Esophagus muscularis mucosa (tissue), 3 donors: ENCODE results near the gene GET3.

Source experiments
- CTCF ChIP-seq, 3 experiments: fragments of 200-600 bp in 2 of 3; fragments of 450-650 bp in 1 of 3; sonication (generic) in 2 of 3; IDR thresholded peaks; one replicate each; pipeline ENCODE4 v1.5.1; 2017 to 2019; ENCODE audit warnings: antibody characterized with exemption in 3 of 3, mild to moderate bottlenecking in 2 of 3, moderate library complexity in 1 of 3
- POLR2A ChIP-seq: fragments of 450-650 bp; IDR thresholded peaks from one replicate; pipeline ENCODE4 v1.6.1; 2017; ENCODE audit warnings: antibody characterized with exemption, moderate library complexity, mild to moderate bottlenecking, low read depth
- POLR2AphosphoS5 ChIP-seq, 2 donors: sonication (generic); formaldehyde crosslinking; IDR thresholded peaks; one replicate each; pipeline ENCODE4 v1.6.1; 2017; ENCODE audit warnings: antibody characterized with exemption in 2 of 2

DNA sequence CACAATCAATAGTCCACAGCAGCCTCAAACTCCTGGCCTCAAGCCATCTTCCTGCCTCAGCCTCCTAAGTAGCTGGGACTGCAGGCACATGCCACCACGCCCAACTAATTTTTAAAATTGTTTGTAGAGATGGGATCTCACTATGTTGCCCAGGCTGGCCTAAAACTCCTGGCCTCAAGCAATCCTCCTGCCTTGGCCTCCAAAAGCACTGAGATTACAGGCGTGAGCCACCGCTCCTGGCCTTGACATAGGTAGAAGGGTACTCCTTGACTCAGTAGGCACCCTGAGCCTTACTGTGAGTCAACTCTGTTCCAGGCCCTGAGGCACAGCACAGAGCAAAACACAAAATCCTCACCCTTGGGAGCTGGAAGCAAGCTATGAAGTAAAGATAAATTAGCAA lies 21.4 kb upstream of the GET3 start:
- no peak for TF ChIP-seq POLR2AphosphoS5 (IDR thresholded peaks at IDR 0.05)
- TF ChIP-seq POLR2A = no peak
- no peak for TF ChIP-seq CTCF (IDR thresholded peaks at IDR 0.05)
